Fibroblast of mammary gland (primary cell): ENCODE measurements around the gene MEF2C.

Experiments used
- DNase-seq: peaks from one replicate; pipeline ENCODE4 v3.0.0-alpha.2; 2010; ENCODE audit warnings: low read depth
- H3K4me3 ChIP-seq: 2 replicates; pipeline ENCODE4 v1.5.1; 2011; ENCODE audit warnings: low read depth, mild to moderate bottlenecking, low read length, moderate library complexity; ENCODE audit not compliant: control insufficient read depth
- CTCF ChIP-seq: conservative IDR thresholded peaks from 2 replicates; pipeline ENCODE4 v1.5.1; 2011; ENCODE audit warnings: low read depth, low read length, inconsistent platforms; ENCODE audit not compliant: control insufficient read depth, insufficient read depth

MEF2C gene

DNA sequence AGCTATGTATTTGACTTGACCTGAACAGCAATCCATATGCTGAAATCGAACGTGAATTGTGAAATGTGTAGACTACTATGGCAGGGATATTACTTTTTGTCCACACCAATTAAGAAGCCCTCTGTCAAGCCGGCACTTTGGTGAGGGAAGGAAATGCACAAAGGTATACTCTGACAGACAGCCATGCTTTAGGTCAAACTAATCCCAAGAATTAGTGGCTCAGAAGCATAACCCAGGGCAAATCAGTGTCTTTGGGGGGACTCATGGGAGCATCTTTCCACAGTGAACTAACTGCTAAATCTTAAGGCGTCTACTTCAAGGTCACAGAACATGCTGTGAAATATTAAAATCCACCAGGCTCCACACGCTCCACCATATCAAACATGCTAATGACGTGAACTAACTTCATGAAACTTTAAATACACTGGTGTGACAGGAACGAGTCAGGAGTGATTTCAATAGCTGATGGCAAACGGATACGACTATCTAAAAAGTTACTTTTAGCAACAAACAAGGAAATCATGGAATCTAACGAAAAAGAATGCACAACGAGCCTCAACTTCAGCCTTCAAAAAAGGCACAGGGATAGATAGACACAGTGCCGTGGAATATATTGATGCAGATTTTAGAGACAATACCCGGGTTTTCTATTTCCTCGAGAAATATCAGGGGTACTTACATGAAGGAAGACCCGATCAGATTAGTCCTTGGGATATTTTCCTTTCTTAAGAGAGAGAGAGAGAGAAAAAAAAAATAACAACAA lies 527 bp downstream of the MEF2C start:
- H3K4me3 ChIP-seq: peak overlapping the region; percentile 69
- no peak for TF ChIP-seq CTCF
- DNase-seq: peak; percentile 15

DNA sequence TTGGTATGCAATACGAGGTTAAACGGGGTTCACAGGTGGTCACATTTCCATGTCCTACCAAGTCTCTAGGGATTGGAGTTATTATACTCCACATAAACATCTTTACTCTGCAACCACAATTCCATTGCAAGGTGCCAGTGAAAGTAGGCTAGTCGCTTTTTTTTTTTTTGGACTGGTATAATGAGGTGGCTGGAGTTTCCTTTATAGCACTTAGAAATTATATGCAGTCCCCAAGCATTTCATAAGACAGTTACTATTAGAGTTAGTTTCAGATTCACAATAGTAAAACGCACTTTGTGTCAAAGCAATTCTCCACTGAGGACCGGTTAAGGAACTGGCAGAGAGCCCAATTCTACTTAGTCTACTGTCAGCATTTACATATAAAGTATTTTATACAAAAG lies 1.4 kb downstream of the MEF2C start:
- no peak for TF ChIP-seq CTCF
- DNase-seq: peak; percentile 25
- peak overlapping the region; percentile 69 for H3K4me3 ChIP-seq

DNA sequence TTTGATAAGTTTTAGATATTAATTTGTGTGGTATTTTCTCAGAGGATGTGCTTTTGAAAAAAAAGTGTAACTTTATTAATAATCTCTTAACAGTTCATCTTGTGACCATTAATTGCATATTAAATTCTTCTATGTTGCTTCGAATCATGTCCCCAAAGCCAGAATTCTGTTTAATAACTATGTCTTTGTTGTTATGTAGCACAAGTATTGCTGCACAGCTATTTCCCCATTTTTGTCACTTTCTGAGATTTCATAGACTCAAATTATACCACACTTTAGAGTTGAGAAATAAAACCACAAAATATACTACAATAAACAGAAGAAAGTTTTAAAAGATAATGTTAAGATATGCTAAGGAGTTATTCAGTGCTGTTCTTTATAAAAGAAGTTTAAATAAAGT lies 2.8 kb downstream of the MEF2C start:
- no peak for DNase-seq
- TF ChIP-seq CTCF: no peak

DNA sequence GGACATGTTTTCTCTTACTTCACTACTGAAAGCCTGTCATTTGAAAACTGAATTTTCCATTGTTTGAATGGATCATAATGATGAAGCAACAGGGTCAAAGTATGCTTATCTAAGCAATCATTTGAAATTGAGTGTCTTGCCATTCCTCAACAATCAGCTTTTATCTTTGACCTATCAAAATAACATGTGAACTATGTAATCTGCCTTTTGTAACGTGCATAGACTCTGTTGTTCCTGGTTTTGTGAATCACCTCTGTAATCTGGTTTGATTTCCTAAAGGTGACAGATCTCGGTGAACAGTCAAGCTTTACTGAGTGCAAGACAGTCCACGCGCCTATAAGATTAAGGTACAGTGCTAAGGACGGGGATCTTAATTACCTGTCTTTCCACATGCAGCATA lies 3.3 kb downstream of the MEF2C start:
- H3K4me3 ChIP-seq: no peak overlapping the region
- TF ChIP-seq CTCF: no peak
- DNase-seq: no peak

More for the DNA sequence above, 2.8 kb downstream of the MEF2C start:
- H3K4me3 ChIP-seq: no peak overlapping the region

GRCh38 chr5:88878976-88879375 lies 4.0 kb downstream of the MEF2C start:
- no peak overlapping the region for H3K4me3 ChIP-seq
- peak; percentile 38 for DNase-seq
- TF ChIP-seq CTCF: peak; percentile 22

DNA sequence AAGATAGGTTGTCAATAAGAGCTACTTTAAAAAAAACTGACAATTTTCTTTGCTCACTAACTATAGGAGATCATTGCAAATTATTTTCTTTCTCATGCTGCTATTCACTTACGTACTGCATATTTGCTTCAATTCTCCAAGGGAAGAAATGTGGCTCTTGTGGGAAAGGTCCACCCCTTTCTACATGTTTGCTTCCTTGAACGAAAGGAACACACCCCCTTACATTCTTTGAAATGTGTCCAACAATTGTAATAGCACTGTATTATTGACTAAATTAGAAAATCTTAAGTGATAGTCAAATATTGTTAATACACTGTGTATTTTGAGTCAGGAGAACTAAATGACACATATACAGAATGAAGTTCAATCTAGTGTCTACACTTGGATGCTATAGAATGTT lies 5.2 kb downstream of the MEF2C start:
- peak; percentile 10 for DNase-seq
- no peak overlapping the region for H3K4me3 ChIP-seq
- no peak for TF ChIP-seq CTCF

GRCh38 chr5:88876714-88877113 lies 6.3 kb downstream of the MEF2C start:
- no peak overlapping the region for H3K4me3 ChIP-seq
- DNase-seq: no peak
- no peak for TF ChIP-seq CTCF
